ENCODE data around the gene CACNA1B.
"Not testable (repeated sequence)": the region's sequence is repeated elsewhere in the genome, so short reads cannot be mapped to it uniquely, and the experiment has no call there.

CACNA1B gene

DNA sequence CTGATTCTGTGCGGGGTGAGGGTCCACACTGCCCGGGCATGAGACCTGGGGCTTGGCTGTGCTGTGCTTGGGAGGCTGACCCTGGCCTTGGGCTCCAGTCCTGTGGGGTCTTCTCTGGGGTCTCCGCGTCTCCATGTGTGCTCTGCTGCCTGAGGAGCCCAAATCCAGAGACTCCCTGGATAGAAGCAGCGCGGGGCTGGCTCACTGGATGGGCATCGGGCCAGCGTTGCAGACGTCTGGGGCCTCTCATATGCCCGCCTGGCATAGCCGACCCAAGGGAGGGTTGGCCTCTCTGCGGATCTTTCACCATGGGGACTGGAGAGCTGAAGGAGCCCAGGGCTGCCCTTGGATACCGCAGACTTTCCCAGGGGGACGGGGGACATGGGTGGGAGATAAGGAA lies 12.4 kb downstream of the CACNA1B start:
- DNase-seq (ENCODE audit: low read depth): not testable (repeated sequence)

DNA sequence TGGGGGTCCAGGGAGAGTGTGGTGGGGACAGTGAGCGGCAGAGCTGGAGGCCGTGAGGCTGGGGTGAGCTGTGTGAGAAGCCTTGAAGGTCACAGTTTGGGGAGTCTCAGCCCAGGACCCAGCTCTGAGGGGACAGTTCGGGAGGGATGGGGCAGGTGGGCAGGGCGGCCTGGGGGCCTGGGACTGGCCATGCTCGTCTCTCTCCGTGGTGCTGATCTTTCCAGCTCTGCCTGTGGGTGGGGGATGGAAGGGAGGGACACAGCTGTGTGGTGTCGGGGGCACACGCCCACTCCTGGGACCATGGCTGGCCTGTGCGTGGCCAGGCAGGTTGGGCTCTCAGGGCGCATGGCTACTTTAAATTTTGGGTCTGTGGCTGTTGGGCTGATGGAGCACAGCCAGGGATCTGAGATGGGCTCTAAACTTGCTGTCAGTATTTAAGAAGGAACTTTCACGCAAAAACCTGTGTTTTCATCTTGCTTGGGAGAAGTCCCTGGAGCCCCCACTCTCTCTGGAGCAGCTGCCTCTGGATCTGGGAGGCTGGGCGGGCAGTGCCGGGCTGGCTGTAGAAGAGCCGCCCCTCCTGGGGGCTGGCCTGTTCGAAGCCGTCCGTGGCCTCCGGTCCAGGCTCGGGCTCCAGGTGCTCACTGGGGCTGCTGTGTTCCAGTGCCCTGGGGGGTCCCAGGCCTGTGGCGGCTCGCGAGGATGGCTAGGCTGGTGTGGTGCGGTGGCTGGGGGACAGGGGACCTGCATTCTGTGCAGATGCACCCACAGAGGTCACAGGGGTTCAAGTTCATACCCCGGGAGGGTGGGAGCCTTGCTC lies 13.4 kb downstream of the CACNA1B start:
- DNase-seq (ENCODE audit: low read depth): not testable (repeated sequence)

DNA sequence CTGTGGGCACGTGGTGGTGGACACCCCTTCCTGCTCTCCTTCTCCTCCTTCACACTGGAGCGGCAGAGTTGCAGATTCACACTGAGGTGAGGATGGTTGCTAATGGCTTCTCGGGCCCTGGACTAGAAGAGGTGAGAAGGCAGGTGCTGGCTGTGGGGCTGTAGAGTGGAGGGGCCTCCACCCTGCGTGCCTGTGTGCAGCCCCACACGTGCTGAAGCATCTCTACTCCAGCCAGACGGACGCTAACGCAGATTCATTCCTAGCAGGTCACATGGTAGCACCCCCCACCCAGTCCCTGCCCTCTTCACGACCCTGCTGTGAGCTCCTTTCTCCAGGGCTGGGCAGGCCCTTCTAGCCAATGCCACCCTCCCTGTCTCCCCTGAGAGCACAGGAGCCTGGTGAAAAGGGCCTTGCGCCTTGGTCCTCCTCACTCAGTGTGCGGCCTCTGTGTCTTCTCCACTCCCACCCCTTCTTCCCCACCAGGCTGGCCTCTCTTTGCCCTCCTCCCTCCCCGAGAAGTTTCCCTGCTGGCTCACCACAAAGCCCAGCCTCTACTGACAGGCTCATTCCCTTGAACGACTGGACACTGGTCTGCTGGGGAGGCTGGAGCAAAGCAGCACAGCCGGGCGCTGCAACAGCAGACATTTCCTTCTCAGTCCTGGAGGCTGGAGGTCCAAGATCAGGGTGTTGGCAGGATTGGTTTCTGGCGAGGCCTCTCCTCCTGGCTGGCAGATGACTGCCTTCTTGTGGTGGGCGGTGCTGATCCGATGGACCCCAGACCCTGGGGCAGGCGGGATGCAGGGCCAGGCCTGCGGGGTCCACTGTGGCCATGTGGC lies 14.2 kb downstream of the CACNA1B start:
- no peak for DNase-seq (ENCODE audit: low read depth)

DNA sequence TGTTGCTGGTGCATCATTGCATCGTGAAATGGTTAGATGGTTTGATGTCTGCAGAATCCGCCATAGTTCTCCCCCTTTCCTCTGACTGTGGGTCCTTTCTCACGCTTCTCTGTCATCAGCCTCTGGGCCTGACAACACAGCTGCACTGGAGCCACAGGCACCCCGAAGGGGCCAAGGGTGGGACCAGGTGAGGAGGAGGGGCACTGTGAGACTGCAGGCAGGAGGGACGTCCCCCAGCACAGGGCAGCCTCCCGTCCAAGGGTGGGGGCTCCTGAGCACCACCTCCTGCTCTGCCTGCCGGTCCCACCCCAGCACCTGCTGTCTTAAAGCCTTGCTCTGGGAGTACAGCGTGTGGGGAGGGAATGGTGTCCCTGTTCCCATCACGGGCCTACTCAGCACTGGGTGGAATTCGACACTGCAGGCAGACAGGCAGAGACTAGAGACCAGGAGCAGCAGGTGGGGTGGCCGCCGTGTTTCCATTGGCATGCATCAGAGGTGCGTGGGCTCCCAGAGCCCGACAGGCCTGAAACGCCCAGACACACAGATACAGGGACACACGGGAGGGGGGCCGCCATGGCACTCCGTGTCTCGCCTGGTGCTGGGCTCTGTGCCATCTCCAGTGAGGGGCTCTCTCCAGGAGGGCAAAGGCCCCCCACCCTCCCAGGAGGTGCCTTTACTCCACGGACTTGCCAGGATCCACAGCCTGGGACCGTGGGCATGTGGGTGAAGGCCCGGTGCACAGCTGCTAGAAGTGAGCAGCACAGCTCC lies 15.0 kb downstream of the CACNA1B start:
- no peak for DNase-seq (ENCODE audit: low read depth)

DNA sequence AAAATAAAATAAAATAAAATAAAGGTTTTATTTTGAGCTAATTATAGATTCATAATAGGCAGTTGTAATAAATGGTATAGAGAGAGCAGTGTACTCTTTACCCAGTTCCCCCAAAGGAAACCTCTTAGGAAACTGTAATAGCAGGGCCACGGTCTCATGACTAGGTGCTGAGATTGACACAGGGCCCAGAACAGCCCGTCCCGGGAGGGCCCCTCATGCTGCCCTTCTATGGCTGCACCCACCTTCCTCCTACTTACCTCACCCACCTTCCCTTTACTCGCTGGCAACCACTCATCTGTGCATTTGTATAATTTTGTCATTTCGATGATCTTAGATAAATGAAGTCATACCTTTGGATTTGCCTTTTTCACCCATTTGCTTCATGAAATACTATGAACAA lies 16.1 kb downstream of the CACNA1B start:
- DNase-seq (ENCODE audit: low read depth): no peak

DNA sequence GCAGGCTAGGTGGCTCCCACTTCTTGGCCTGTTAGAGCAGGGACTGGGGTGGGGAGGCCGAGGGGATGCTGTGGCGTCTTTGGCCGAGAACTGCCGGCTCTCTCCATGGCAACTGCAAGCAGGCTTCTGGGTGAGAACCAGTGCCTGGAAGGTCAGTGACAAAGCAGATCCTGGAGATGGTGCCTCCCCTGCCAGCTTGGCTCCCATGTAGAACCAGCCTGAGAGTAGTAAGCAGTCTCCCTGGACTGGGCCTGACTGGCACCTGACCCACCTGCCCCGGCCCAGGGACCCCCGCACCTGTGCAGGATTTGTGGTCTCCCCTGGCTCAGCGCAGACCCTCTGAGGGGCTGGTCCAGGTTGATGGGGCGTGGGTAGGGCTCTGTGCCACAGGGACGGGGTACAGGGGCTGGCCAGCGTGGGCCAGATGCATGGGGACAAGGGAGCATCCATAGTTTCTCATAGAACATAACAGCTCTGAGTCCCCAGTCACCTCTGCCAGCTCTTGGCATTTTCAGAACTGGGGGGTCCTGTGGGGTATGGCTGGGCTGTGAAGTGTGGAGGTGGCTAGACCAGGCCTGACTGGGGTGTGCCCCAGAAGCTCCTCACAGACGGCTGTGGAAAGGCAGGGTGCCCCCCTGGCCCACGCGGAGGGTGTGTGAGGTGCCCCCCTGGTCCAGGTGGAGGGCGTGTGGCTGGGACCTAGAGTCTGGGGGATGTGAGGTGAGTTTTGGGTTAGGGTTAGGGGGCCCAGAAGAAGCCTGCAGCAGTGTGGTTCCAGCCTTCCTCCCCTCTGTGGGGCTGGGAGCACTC lies 22.2 kb downstream of the CACNA1B start:
- no peak for DNase-seq (ENCODE audit: low read depth)

DNA sequence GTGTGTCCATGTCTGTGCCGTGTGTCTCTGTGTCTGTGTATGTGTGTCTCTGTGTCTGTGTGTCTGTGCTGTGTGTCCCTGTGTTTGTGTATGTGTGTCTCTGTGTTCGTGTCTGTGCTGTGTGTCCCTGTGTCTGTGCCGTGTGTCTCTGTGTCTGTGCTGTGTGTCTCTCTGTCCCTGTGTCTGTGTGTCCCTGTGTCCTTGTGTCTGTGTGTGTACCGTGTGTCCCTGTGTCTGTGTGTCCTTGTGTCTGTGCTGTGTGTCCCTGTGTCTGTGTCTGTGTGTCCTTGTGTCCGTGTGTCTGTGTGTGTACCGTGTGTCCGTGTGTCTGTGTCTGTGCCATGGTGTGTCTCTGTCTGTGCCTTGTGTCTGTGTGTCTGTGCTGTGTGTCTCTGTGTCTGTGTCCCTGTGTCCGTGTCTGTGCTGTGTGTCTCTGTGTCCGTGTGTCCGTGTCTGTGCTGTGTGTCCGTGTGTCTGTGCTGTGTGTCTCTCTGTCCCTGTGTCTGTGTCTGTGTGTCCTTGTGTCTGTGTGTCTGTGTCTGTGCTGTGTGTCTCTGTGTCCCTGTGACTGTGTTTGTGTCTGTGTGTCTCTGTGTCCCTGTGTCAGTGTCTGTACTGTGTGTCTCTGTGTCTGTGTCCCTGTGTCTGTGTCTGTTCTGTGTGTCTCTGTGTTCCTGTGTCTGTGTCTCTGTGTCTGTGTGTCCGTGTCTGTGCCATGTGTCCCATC lies 23.2 kb downstream of the CACNA1B start:
- DNase-seq (ENCODE audit: low read depth): no peak

DNA sequence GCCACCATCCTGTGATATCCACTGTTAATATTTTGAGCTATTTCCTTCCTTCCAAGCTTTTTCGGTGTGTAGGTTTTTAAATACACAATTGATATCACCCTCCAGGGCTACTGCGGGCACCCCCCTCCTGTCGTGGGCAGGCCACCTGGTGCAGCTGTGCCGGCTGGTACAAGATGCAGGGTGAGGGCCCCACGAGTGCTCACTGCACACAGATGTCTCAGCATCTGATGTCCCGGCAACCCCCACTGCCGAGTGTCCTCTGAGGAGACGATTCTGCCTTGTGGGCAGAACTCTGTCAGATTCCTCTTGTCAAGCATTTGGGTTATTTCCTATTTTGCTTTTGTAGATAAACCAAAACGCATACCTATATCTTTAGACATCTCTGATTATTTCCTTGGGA lies 25.1 kb downstream of the CACNA1B start:
- no peak for DNase-seq (ENCODE audit: low read depth)

DNA sequence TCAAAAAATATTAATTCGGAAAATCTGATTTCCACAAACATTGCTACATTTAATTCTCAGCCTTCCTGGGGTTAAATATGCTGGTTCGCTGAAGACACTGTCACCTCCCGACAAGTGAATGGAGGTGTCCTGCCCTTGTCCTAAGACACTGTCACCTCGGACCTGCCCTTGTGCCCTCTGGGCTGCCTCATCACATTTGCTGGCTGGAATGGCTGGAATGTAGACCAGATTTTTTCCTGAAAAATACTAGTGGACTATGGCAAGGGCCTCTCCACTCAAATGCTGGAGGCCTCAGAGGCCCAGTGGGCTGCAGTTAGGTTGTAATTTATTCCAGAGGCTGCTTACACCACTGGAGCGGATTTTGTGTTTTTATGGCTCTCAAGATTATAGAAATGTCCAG lies 28.2 kb downstream of the CACNA1B start:
- no peak for DNase-seq (ENCODE audit: low read depth)

DNA sequence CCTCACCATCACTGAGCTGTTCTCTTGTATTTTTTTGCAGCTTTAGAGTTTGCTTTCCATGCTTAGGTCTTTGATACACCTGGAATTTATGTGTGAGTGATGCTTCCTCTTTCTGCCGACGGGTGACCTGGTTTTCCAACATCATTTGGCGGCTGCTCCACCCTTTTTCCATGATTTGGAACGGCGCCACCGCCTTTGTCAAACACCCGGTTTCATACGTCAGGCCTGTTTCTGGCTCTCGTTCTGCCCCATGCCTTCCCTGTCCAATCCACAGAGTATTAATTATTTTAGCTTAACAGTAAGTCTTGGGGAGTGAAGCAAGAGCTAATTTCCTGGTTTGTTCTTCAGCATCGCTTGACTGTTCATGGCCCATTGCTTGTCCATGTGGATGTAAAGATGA lies 30.2 kb downstream of the CACNA1B start:
- DNase-seq (ENCODE audit: low read depth): no peak

DNA sequence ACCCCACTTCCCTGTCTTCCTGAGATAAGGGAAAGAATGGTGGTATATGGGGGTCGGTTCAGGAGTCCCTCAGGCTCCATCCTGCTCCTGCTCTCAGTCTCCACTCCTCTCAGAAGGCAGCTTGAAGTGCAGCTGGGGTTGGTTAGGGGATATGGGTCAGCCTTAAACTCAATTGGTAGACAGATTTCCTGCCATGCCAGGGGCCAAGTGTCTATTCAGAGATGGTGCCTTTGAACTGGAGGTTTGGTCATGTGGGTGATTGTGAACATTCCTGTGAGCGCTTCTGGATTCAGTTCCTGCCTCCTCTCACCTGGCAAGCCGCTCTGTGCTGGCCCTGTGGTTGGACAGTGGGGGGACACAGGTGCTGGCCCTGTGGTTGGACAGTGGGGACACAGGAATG lies 35.1 kb downstream of the CACNA1B start:
- DNase-seq (ENCODE audit: low read depth): no peak

DNA sequence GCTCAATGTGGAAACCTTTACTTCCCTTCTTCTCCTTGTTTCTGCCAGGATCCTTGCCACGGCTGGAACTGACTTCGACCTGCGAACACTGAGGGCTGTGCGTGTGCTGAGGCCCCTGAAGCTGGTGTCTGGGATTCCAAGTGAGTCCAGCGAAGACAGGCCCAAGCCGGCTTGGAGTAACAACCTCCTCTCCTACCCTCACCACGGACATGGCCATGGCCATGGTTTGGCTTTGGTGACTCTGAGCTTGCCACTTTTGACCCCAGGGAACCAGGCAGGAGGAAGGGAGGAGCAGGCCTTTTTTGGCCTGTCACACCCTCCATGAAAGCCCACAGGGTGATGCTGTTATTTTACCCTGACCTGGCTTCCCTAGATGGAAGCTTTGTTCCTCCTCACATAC lies 35.5 kb downstream of the CACNA1B start:
- DNase-seq (ENCODE audit: low read depth): no peak

DNA sequence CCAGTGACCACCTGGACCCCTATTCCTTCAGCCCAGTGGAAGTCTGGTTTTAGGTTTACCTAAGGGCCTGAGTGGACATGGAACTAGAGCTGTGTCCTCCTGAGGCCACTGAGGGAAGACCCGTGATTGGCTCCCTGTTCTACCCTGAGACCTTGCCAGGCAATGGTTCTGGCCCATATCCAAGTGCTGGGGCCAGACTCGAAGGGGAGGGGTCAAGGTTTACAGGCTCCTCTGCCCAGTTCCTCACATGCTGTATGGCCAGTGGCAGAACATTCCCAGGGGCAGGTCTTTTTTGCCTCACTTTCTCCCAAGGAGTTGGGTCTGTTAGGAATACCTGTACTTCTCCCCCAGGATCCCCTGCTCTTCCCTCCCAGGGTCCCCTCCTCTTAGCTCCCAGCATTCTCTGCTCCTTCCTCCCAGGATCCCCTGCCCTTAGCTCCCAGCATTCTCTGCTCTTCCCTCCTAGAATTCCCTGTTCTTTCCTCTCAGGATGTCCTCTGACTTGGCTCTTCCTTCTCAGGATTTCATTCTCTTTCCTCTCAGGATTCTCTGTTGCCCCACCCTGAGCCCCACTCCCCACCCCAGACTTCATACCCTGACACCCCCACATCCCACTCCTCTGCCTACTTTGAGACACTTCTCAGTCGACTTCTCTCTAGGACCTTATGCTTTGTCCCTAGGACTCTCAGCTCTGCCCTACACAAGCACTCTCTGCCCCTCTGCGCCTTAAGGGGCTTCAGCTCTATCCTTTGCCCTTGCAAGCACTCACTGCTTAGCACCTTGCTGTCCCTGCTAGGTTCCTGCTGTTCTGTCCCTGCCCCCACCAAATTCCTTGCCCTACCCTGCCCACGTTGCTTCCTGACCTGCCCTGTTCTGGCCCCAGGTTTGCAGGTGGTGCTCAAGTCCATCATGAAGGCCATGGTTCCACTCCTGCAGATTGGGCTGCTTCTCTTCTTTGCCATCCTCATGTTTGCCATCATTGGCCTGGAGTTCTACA lies 36.5 kb downstream of the CACNA1B start:
- DNase-seq (ENCODE audit: low read depth): no peak

DNA sequence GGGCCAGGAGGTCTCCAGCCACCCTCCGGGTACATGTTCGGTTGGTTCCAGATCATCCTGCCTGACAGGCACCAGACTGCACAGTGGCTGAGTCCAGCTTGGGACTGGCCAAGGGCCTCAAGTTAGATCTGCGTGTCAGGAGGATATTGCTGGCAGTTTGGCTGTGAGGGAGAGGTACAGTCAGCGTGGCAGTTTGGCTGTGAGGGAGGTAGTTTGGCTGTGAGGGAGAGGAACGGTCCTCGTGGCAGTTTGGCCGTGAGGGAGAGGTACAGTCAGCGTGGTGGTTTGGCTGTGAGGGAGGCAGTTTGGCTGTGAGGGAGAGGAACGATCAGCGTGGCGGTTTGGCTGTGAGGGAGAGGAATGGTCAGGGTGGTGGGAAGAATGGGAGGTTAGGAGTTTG lies 39.0 kb downstream of the CACNA1B start:
- no peak for DNase-seq (ENCODE audit: low read depth)

DNA sequence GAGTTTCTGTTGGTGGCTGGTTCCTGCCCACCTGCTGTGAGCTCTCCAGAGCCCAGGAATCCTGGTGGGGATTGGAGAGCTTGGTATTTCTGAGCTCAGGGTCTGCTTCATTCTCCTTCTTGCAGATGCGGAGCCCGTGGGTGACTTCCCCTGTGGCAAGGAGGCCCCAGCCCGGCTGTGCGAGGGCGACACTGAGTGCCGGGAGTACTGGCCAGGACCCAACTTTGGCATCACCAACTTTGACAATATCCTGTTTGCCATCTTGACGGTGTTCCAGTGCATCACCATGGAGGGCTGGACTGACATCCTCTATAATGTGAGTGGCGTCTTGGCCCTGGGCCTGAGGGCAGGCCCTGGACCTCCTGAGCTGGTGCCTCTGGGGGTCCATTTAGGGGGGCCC lies 39.5 kb downstream of the CACNA1B start:
- DNase-seq (ENCODE audit: low read depth): no peak

DNA sequence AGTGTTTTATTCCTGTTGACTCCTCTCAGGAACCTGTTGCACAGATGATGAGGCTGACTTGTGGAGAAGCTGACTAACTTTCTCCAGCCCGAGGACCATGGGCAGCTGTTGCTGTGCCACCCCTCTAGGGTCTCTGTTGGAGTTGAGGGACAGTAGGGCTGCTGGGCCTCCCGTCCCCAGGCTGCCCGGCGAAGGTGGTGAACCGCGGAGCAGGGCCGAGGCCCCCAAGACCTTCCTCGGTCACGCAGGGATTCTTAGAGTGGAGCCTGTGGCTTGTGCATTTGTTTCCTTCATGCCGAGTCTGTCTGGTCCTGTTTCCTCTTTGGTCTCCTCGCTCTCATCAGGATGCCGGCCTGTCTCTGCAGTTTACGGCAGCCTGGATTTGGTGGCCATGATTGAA lies 40.2 kb downstream of the CACNA1B start:
- no peak for DNase-seq (ENCODE audit: low read depth)

DNA sequence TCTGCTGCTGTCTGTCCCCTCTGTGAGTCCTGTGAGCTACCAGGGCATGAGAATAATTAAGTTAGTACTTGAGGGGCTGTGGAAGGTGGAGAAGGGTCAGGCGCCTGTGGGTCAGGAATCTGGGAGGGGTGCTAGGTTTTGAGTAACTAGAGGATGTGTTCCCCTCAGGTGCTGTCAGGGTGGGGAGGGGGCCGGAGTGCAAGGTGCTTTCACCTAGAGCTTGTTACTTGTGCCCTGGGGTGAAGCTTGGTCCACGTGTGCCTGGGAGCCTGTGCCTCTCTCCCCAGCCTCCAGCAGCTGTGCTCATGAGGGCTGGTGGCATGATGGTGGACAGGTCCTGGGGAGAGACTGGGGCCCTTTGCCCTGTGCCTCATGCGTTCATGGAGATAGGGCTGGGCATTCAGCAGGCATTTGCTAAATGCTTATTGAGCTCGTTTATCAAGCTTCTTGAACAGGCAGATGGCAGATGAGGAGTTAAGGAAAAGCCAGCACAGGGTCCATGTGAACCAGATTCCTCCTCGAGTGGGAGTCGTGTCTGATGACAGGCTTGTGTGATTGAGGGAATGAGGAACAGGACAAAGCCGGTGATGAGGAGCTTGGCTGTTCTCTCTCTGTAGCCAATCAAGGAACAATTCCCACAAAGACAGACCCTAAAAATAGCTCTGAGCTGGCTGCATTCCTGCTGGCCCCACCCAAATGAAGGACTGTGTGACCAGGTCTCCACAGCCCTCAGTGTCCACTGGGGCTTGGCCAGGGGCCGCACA lies 40.9 kb downstream of the CACNA1B start:
- DNase-seq (ENCODE audit: low read depth): no peak

DNA sequence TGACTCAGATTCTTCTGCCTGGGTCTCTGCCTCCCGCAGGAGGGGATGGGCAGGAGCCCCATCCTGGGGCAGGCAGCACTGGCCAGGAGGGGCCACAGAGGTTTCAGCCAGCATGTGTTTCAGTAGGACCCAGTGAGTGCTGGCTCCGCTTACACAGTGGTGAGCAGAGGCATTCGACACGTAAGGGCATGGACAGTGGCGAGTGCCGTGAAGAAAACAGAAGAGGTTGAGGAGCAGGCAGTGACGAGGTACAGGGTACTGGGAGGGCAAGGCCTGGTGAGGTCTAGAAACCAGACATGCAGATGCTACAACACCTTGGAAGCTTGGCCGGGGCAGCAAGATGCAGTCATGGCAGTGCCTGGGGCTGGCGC lies 41.5 kb downstream of the CACNA1B start:
- DNase-seq (ENCODE audit: low read depth): no peak

DNA sequence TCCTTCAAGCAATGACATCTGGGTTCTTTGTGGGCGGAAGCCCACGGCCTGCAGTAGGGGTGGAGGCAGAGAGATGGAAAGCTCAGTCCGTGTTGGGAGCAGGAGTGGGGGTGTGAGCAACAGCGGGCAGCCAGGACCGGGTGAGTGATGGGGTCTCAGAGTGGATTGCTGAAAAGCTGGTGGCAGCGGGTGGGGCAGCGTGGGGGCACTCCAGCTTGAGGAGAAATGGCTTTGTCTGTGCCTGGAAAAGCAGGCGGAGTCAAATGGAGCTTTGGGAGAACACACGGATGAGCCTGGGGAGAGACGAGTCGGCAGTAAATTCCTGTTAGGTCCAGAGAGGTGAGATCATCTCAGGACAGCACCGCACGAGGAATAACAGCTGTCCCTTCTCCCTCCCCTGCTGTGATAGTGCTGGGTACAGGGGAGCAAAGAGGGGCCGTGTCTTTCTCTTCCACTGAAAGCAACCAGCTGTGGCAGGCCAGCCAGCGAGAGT lies 42.1 kb downstream of the CACNA1B start:
- DNase-seq (ENCODE audit: low read depth): no peak

All from stimulated activated CD8-positive, alpha-beta memory T cell treated with anti-CD3 and anti-CD28 coated beads, Interleukin-15, amount 100 ng/mL, for 1 hour (primary cell).